ENCODE results near the gene CMSS1.

The CMSS1 gene

GRCh38 chr3:99856437-99857220 lies 39.0 kb downstream of the CMSS1 start:
- DNase-seq = no peak

GRCh38 chr3:99857278-99857677 lies 39.6 kb downstream of the CMSS1 start:
- DNase-seq = no peak

GRCh38 chr3:99858469-99858868 lies 40.8 kb downstream of the CMSS1 start:
- no peak for DNase-seq

GRCh38 chr3:99859825-99860224 lies 42.2 kb downstream of the CMSS1 start:
- no peak for DNase-seq

GRCh38 chr3:99861216-99861615 lies 43.6 kb downstream of the CMSS1 start:
- no peak for DNase-seq

GRCh38 chr3:99862208-99862607 lies 44.5 kb downstream of the CMSS1 start:
- DNase-seq = no peak

GRCh38 chr3:99863002-99863401 lies 45.3 kb downstream of the CMSS1 start:
- no peak for DNase-seq

GRCh38 chr3:99863588-99863987 lies 45.9 kb downstream of the CMSS1 start:
- DNase-seq = no peak

GRCh38 chr3:99864289-99864688 lies 46.6 kb downstream of the CMSS1 start:
- DNase-seq = no peak

GRCh38 chr3:99865321-99865720 lies 47.7 kb downstream of the CMSS1 start:
- no peak for DNase-seq

GRCh38 chr3:99866261-99866761 lies 48.6 kb downstream of the CMSS1 start:
- no peak for DNase-seq

GRCh38 chr3:99867594-99868310 lies 50.1 kb downstream of the CMSS1 start:
- no peak for DNase-seq

GRCh38 chr3:99868311-99868646 lies 50.6 kb downstream of the CMSS1 start:
- DNase-seq = no peak

- DNase-seq = no peak
Observed at GRCh38 chr3:99869621-99870020, 52.0 kb downstream of the CMSS1 start.

GRCh38 chr3:99870712-99871111 lies 53.0 kb downstream of the CMSS1 start:
- DNase-seq = no peak

GRCh38 chr3:99871231-99872045 lies 53.8 kb downstream of the CMSS1 start:
- no peak for DNase-seq

- no peak for DNase-seq
Observed at GRCh38 chr3:99872923-99873254, 55.2 kb downstream of the CMSS1 start.

- no peak for DNase-seq
Observed at GRCh38 chr3:99873269-99874102, 55.8 kb downstream of the CMSS1 start.

- DNase-seq = no peak
Observed at GRCh38 chr3:99874237-99875002, 56.8 kb downstream of the CMSS1 start.

GRCh38 chr3:99875581-99875928 lies 57.9 kb downstream of the CMSS1 start:
- DNase-seq = no peak

- peak; percentile 91 for DNase-seq
Observed at GRCh38 chr3:99875929-99876841, 58.5 kb downstream of the CMSS1 start.
